ENCODE data around the gene SRCAP.
A peak's percentile ranks its signal among the peaks of the same experiment; 100 is the strongest.

Gene SRCAP

GRCh38 chr16:30782486-30783279 lies 83.7 kb downstream of the SRCAP start:
- DNase-seq (ENCODE audit: low spot score in 2 of 2), result no peak
- no peak overlapping the region for H3K4me3 Mint-ChIP-seq
- ATAC-seq (ENCODE audit: low read depth), result no peak
- H3K27ac Mint-ChIP-seq, result no peak overlapping the region
- peaks cover 2% of the 10 kb centered on the region for H3K36me3 Mint-ChIP-seq
- no peaks in the 10 kb centered on the region for H3K9me3 Mint-ChIP-seq
- H3K4me1 Mint-ChIP-seq, result peaks cover 8% of the 10 kb centered on the region
- peaks cover 5% of the 10 kb centered on the region for H3K27me3 Mint-ChIP-seq

- H3K4me3 Mint-ChIP-seq, result no peak overlapping the region
- H3K27me3 Mint-ChIP-seq, result peaks cover 9% of the 10 kb centered on the region
- H3K27ac Mint-ChIP-seq, result no peak overlapping the region
- ATAC-seq (ENCODE audit: low read depth), result no peak
- H3K9me3 Mint-ChIP-seq, result no peaks in the 10 kb centered on the region
- H3K36me3 Mint-ChIP-seq, result peaks cover 4% of the 10 kb centered on the region
- peaks cover 8% of the 10 kb centered on the region for H3K4me1 Mint-ChIP-seq
- DNase-seq (ENCODE audit: low spot score in 2 of 2), result no peak
Observed at GRCh38 chr16:30783280-30784109, 84.5 kb downstream of the SRCAP start.

- peaks cover 8% of the 10 kb centered on the region for H3K4me1 Mint-ChIP-seq
- H3K4me3 Mint-ChIP-seq, result no peak overlapping the region
- H3K27ac Mint-ChIP-seq, result no peak overlapping the region
- H3K36me3 Mint-ChIP-seq, result peaks cover 4% of the 10 kb centered on the region
- H3K27me3 Mint-ChIP-seq, result peaks cover 12% of the 10 kb centered on the region
- ATAC-seq (ENCODE audit: low read depth) (no peak), DNase-seq (ENCODE audit: low spot score in 2 of 2) (no peak)
- H3K9me3 Mint-ChIP-seq, result no peaks in the 10 kb centered on the region
Observed at GRCh38 chr16:30784215-30784614, 85.2 kb downstream of the SRCAP start.

- H3K4me3 Mint-ChIP-seq, result peak overlapping the region; percentile 56
- no peak overlapping the region for H3K27ac Mint-ChIP-seq
- peaks cover 4% of the 10 kb centered on the region for H3K36me3 Mint-ChIP-seq
Observed at GRCh38 chr16:30785126-30786106, 86.4 kb downstream of the SRCAP start.

GRCh38 chr16:30786115-30786935 lies 87.4 kb downstream of the SRCAP start:
- H3K4me1 Mint-ChIP-seq, result peaks cover 8% of the 10 kb centered on the region
- ATAC-seq (ENCODE audit: low read depth) (peak; percentile 55), DNase-seq (ENCODE audit: low spot score in 2 of 2) (no peak)
- peaks cover 12% of the 10 kb centered on the region for H3K27me3 Mint-ChIP-seq
- H3K9me3 Mint-ChIP-seq, result no peaks in the 10 kb centered on the region
- no peak overlapping the region for H3K27ac Mint-ChIP-seq
- peak overlapping the region; percentile 63 for H3K4me3 Mint-ChIP-seq
- H3K36me3 Mint-ChIP-seq, result peaks cover 4% of the 10 kb centered on the region

More at GRCh38 chr16:30785126-30786106, 86.4 kb downstream of the SRCAP start:
- no peaks in the 10 kb centered on the region for H3K9me3 Mint-ChIP-seq
- DNase-seq (ENCODE audit: low spot score in 2 of 2) (no peak), ATAC-seq (ENCODE audit: low read depth) (no peak)
- H3K4me1 Mint-ChIP-seq, result peaks cover 8% of the 10 kb centered on the region
- H3K27me3 Mint-ChIP-seq, result peaks cover 12% of the 10 kb centered on the region

GRCh38 chr16:30786936-30787612 lies 88.1 kb downstream of the SRCAP start, which contains the start of gene ZNF629:
ZNF629 (minus strand) TSS chr16:30787205; CDS start chr16:30784482, 2,723 bp downstream.
- ATAC-seq (ENCODE audit: low read depth) (peak; percentile 41), DNase-seq (ENCODE audit: low spot score in 2 of 2) (no peak)
- H3K4me3 Mint-ChIP-seq, result peak within 1 kb of the TSS; percentile 84
- H3K9me3 Mint-ChIP-seq, result no peaks in the 10 kb centered on the region
- peaks cover 12% of the 10 kb centered on the region for H3K27me3 Mint-ChIP-seq
- no peak within 1 kb of the TSS for H3K27ac Mint-ChIP-seq
- peaks cover 8% of the 10 kb centered on the region for H3K4me1 Mint-ChIP-seq
- H3K36me3 Mint-ChIP-seq, result peaks cover 4% of the 10 kb centered on the region

- Mint-ChIP-seq H3K27me3 (peaks cover 12% of the 10 kb centered on the region), H3K27ac (no peak overlapping the region), H3K4me3 (peak overlapping the region; percentile 84), H3K36me3 (peaks cover 3% of the 10 kb centered on the region), H3K9me3 (no peaks in the 10 kb centered on the region), H3K4me1 (peaks cover 8% of the 10 kb centered on the region)
- ATAC-seq (ENCODE audit: low read depth), result no peak
- no peak for DNase-seq (ENCODE audit: low spot score in 2 of 2)
Observed at GRCh38 chr16:30787613-30788378, 88.8 kb downstream of the SRCAP start.
